Fibroblast of the aortic adventitia (primary cell): ENCODE data around the gene NSFL1C. TPM values are rescaled to one million over a fixed set of nuclear protein-coding genes. Genes with fewer than 3 reads are reported as not detected.
A peak's percentile ranks its signal among the peaks of the same experiment; 100 is the strongest.

Experiments
- DNase-seq: peaks from one replicate; pipeline ENCODE4 v3.0.0-alpha.2; 2010; ENCODE audit warnings: low read depth
- H3K4me3 ChIP-seq: 2 replicates; pipeline ENCODE4 v1.5.1; 2011; ENCODE audit warnings: low read depth, mild to moderate bottlenecking, control low read depth, low read length, moderate library complexity
- CTCF ChIP-seq: IDR thresholded peaks from 2 replicates; pipeline ENCODE4 v1.5.1; 2011; ENCODE audit warnings: mild to moderate bottlenecking, low read length, control low read depth, inconsistent platforms; ENCODE audit not compliant: insufficient read depth
- total RNA-seq: library from RNA; depleted of rRNA; stranded (reverse); fragments of >200 nt; gene quantifications from 2 replicates; pipeline ENCODE4 v1.2.3, GENCODE V29; 2012; ENCODE audit warnings: low replicate concordance

The NSFL1C gene
- total RNA-seq, 1 donor = 26.9 TPM

- TF ChIP-seq CTCF = no peak
- no peak for DNase-seq
Observed at GRCh38 chr20:1435337-1435699, 31.3 kb downstream of the NSFL1C start.

GRCh38 chr20:1434571-1435336 is 31.9 kb downstream of the NSFL1C start:
- DNase-seq = peak; percentile 70
- H3K4me3 ChIP-seq = no peak overlapping the region
- TF ChIP-seq CTCF = no peak

More at GRCh38 chr20:1435337-1435699, 31.3 kb downstream of the NSFL1C start:
- H3K4me3 ChIP-seq = no peak overlapping the region

GRCh38 chr20:1431158-1431557 is 35.5 kb downstream of the NSFL1C start:
- no peak overlapping the region for H3K4me3 ChIP-seq
- no peak for TF ChIP-seq CTCF
- no peak for DNase-seq

- TF ChIP-seq CTCF = no peak
- peak; percentile 70 for DNase-seq
- H3K4me3 ChIP-seq = no peak overlapping the region
Observed at GRCh38 chr20:1430004-1430451, 36.6 kb downstream of the NSFL1C start.

GRCh38 chr20:1429143-1429728 is 37.4 kb downstream of the NSFL1C start:
- DNase-seq = no peak
- TF ChIP-seq CTCF = no peak

GRCh38 chr20:1427457-1428054 is 39.1 kb downstream of the NSFL1C start:
- TF ChIP-seq CTCF = no peak
- no peak for DNase-seq
- no peak overlapping the region for H3K4me3 ChIP-seq

More at GRCh38 chr20:1429143-1429728, 37.4 kb downstream of the NSFL1C start:
- H3K4me3 ChIP-seq = no peak overlapping the region
